HCT116 (cell line): ENCODE data around the gene FBXO11.

Experiments
- EGR1 ChIP-seq: IDR thresholded peaks from 2 replicates; pipeline ENCODE4 v1.6.1; 2012; ENCODE audit warnings: low read depth
- EZH2 ChIP-seq: fragments of 200-600 bp; sonication (generic); IDR thresholded peaks from 2 replicates; pipeline ENCODE4 v1.6.1; 2017; ENCODE audit warnings: antibody characterized with exemption, mixed run types
- EZH2phosphoT487 ChIP-seq: fragments of 200-600 bp; IDR thresholded peaks from 2 replicates; pipeline ENCODE4 v1.6.1; 2018; ENCODE audit warnings: antibody characterized with exemption, borderline replicate concordance
- FOSL1 ChIP-seq: IDR thresholded peaks from 2 replicates; pipeline ENCODE4 v1.6.1; 2012; ENCODE audit warnings: low read depth
- JUND ChIP-seq: IDR thresholded peaks from 2 replicates; pipeline ENCODE4 v1.6.1; 2012
- POLR2A ChIP-seq: IDR thresholded peaks from 2 replicates; pipeline ENCODE4 v1.7.0; 2011; ENCODE audit warnings: borderline replicate concordance; ENCODE audit not compliant: insufficient read depth, insufficient read length; ENCODE audit errors: extremely low read depth
- POLR2AphosphoS5 ChIP-seq: IDR thresholded peaks from 2 replicates; pipeline ENCODE4 v1.6.1; 2011; ENCODE audit warnings: mild to moderate bottlenecking, low read depth, low read length, moderate library complexity
- SRF ChIP-seq: IDR thresholded peaks from 2 replicates; pipeline ENCODE4 v1.6.1; 2012; ENCODE audit warnings: low read depth
- ZNF274 ChIP-seq: fragments of 200-500 bp; sonication (Bioruptor generic); IDR thresholded peaks from 2 replicates; pipeline ENCODE4 v1.6.1; 2014; ENCODE audit warnings: mild to moderate bottlenecking, low read depth, low read length, inconsistent platforms
- TF ChIP-seq, protein P1 (sequence below): IDR thresholded peaks from 2 replicates; pipeline ENCODE4 v1.6.1; 2012
- TF ChIP-seq, protein P2 (sequence below), 3 experiments: fragments of 200-600 bp in 1 of 3; sonication (generic) in 1 of 3; IDR thresholded peaks in 2 of 3; conservative IDR thresholded peaks in 1 of 3; 2 replicates each; pipeline ENCODE4 v1.5.1; 2012 to 2017; ENCODE audit warnings: low read depth in 2 of 3, low read length in 2 of 3, antibody characterized with exemption in 1 of 3, borderline replicate concordance in 1 of 3, control low read depth in 1 of 3, mild to moderate bottlenecking in 1 of 3, mixed read lengths in 1 of 3, mixed run types in 1 of 3, moderate library complexity in 1 of 3; ENCODE audit not compliant: insufficient read depth in 1 of 3
- TF ChIP-seq, protein P3 (sequence below): IDR thresholded peaks from 2 replicates; pipeline ENCODE4 v1.6.1; 2012
- TF ChIP-seq, protein P4 (sequence below): IDR thresholded peaks from 2 replicates; pipeline ENCODE4 v1.6.1; 2011; ENCODE audit warnings: mild to moderate bottlenecking, low read length, moderate library complexity; ENCODE audit not compliant: insufficient replicate concordance; ENCODE audit errors: extremely low read depth
- TF ChIP-seq, protein P5 (sequence below): IDR thresholded peaks from 2 replicates; pipeline ENCODE4 v1.6.1; 2012; ENCODE audit warnings: low read depth

DNA sequence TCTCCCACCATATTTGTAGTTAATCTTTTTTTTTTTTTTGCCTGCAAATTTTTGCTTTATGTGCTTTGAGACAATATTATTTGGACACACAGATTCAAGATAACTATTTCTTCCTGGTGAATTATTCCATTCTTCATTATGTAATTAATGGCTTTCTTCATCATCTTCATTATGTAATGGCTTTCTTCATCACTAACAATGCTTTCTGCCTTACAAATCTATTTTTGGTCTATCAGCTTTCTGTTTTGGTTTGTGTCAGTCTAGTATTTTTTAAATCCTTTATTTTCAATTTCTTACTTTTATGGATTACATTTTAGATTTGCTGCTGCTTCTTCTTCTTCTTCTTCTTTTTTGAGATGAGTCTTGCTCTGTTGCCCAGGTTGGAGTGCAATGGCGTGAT is 62.9 kb downstream of the FBXO11 start:
- no peak for TF ChIP-seq EZH2phosphoT487
- TF ChIP-seq, protein P1, sequence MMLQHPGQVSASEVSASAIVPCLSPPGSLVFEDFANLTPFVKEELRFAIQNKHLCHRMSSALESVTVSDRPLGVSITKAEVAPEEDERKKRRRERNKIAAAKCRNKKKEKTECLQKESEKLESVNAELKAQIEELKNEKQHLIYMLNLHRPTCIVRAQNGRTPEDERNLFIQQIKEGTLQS, result no peak
- TF ChIP-seq, protein P2, sequence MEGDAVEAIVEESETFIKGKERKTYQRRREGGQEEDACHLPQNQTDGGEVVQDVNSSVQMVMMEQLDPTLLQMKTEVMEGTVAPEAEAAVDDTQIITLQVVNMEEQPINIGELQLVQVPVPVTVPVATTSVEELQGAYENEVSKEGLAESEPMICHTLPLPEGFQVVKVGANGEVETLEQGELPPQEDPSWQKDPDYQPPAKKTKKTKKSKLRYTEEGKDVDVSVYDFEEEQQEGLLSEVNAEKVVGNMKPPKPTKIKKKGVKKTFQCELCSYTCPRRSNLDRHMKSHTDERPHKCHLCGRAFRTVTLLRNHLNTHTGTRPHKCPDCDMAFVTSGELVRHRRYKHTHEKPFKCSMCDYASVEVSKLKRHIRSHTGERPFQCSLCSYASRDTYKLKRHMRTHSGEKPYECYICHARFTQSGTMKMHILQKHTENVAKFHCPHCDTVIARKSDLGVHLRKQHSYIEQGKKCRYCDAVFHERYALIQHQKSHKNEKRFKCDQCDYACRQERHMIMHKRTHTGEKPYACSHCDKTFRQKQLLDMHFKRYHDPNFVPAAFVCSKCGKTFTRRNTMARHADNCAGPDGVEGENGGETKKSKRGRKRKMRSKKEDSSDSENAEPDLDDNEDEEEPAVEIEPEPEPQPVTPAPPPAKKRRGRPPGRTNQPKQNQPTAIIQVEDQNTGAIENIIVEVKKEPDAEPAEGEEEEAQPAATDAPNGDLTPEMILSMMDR (IDR thresholded peaks at IDR 0.05 in 2 of 3, conservative IDR thresholded peaks at IDR 0.05 in 1 of 3; ENCODE audit: borderline replicate concordance in 1 of 3, insufficient read depth in 1 of 3, low read depth in 2 of 3, low read length in 2 of 3), result no peak
- no peak for TF ChIP-seq ZNF274
- TF ChIP-seq POLR2AphosphoS5, result no peak
- no peak for TF ChIP-seq EZH2
- TF ChIP-seq POLR2A, result no peak
- TF ChIP-seq, protein P3, sequence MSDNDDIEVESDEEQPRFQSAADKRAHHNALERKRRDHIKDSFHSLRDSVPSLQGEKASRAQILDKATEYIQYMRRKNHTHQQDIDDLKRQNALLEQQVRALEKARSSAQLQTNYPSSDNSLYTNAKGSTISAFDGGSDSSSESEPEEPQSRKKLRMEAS, result no peak
- no peak for TF ChIP-seq SRF
- TF ChIP-seq EGR1, result no peak
- TF ChIP-seq, protein P4, sequence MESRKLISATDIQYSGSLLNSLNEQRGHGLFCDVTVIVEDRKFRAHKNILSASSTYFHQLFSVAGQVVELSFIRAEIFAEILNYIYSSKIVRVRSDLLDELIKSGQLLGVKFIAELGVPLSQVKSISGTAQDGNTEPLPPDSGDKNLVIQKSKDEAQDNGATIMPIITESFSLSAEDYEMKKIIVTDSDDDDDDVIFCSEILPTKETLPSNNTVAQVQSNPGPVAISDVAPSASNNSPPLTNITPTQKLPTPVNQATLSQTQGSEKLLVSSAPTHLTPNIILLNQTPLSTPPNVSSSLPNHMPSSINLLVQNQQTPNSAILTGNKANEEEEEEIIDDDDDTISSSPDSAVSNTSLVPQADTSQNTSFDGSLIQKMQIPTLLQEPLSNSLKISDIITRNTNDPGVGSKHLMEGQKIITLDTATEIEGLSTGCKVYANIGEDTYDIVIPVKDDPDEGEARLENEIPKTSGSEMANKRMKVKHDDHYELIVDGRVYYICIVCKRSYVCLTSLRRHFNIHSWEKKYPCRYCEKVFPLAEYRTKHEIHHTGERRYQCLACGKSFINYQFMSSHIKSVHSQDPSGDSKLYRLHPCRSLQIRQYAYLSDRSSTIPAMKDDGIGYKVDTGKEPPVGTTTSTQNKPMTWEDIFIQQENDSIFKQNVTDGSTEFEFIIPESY, result no peak
- TF ChIP-seq, protein P5, sequence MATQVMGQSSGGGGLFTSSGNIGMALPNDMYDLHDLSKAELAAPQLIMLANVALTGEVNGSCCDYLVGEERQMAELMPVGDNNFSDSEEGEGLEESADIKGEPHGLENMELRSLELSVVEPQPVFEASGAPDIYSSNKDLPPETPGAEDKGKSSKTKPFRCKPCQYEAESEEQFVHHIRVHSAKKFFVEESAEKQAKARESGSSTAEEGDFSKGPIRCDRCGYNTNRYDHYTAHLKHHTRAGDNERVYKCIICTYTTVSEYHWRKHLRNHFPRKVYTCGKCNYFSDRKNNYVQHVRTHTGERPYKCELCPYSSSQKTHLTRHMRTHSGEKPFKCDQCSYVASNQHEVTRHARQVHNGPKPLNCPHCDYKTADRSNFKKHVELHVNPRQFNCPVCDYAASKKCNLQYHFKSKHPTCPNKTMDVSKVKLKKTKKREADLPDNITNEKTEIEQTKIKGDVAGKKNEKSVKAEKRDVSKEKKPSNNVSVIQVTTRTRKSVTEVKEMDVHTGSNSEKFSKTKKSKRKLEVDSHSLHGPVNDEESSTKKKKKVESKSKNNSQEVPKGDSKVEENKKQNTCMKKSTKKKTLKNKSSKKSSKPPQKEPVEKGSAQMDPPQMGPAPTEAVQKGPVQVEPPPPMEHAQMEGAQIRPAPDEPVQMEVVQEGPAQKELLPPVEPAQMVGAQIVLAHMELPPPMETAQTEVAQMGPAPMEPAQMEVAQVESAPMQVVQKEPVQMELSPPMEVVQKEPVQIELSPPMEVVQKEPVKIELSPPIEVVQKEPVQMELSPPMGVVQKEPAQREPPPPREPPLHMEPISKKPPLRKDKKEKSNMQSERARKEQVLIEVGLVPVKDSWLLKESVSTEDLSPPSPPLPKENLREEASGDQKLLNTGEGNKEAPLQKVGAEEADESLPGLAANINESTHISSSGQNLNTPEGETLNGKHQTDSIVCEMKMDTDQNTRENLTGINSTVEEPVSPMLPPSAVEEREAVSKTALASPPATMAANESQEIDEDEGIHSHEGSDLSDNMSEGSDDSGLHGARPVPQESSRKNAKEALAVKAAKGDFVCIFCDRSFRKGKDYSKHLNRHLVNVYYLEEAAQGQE, result no peak
- no peak for TF ChIP-seq FOSL1
- no peak for TF ChIP-seq JUND
